ENCODE results near the gene AP2B1.

GRCh38 chr17:35728551-35728950 lies 141.4 kb downstream of the AP2B1 start:
- no peak for TF ChIP-seq EZH2phosphoT487 (IDR thresholded peaks at IDR 0.05; ENCODE audit: low read depth)
- TF ChIP-seq CTCF (IDR thresholded peaks at IDR 0.05; ENCODE audit: low read depth, low read length), result no peak

All from OCI-LY3 (cell line).